ENCODE data around the gene FGF14. TPM values are rescaled to one million over a fixed set of nuclear protein-coding genes. Genes with fewer than 3 reads are reported as not detected.

FGF14 gene
- total RNA-seq, 4 donors from 2014 or later: 0.36 to 1.9 (median 0.45) TPM

DNA sequence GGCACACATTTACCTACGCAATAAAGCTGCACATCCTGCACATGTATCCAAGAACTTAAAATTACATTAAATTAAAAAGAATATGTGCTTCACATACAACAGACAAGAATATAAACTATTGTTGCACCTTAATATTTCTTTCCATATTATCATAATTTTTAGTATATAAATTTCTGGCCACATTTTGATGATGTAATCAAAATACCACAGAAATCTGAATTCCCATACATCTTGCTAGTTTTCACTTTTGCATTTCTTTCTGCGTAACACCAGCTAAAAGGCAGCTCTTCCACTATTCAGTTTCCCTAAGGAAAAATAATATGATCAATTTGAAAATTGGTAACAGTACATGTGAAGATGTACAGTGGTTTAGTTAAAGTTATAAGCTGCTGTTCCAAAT, 42.6 kb downstream of the FGF14 start:
- H3K4me3 ChIP-seq (ENCODE audit: low read depth, poor library complexity, severe bottlenecking): no peak overlapping the region
- 94 to 97% methylated on average over 2 of the region's 2 CpGs for WGBS, 2 donors
- no peak for DNase-seq (ENCODE audit: low spot score in 2 of 2)
- TF ChIP-seq, protein P1, sequence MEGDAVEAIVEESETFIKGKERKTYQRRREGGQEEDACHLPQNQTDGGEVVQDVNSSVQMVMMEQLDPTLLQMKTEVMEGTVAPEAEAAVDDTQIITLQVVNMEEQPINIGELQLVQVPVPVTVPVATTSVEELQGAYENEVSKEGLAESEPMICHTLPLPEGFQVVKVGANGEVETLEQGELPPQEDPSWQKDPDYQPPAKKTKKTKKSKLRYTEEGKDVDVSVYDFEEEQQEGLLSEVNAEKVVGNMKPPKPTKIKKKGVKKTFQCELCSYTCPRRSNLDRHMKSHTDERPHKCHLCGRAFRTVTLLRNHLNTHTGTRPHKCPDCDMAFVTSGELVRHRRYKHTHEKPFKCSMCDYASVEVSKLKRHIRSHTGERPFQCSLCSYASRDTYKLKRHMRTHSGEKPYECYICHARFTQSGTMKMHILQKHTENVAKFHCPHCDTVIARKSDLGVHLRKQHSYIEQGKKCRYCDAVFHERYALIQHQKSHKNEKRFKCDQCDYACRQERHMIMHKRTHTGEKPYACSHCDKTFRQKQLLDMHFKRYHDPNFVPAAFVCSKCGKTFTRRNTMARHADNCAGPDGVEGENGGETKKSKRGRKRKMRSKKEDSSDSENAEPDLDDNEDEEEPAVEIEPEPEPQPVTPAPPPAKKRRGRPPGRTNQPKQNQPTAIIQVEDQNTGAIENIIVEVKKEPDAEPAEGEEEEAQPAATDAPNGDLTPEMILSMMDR (IDR thresholded peaks at IDR 0.05): no peak
- TF ChIP-seq POLR2A (IDR thresholded peaks at IDR 0.05): no peak
- intact Hi-C loops (cut with DNase I; ENCODE audit: low total_unique reads): no loop called here

DNA sequence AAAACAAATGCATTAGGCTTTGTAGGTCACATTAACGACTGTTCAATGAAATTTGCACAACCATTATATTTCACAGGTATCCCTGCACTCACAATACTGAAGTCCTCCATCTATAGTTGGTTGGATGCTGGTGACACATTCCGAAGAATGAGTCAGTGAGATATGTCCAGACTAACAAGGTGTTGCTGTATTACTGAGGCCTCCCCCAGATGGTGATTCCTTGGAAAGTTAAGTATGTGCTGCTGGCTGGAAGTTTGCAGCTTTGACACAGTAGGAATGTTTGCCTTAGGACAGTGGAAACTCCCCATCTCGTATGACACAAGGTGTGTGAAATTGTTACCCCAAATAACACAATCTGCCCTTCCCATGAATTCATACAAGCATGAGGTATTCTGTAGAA, 46.6 kb downstream of the FGF14 start:
- WGBS, 2 donors: 74 to 88% methylated on average over 3 of the region's 3 CpGs
- DNase-seq (ENCODE audit: low spot score in 2 of 2): no peak
- H3K4me3 ChIP-seq (ENCODE audit: low read depth, poor library complexity, severe bottlenecking): no peak overlapping the region
- intact Hi-C loops (cut with DNase I; ENCODE audit: low total_unique reads): no loop called here
- TF ChIP-seq, protein P1 (IDR thresholded peaks at IDR 0.05): no peak
- no peak for TF ChIP-seq POLR2A (IDR thresholded peaks at IDR 0.05)

- 40 to 57% methylated on average over 1 of the region's 1 CpG for WGBS, 2 donors
- intact Hi-C loops (cut with DNase I; ENCODE audit: low total_unique reads): no loop called here
- TF ChIP-seq POLR2A (IDR thresholded peaks at IDR 0.05): no peak
- TF ChIP-seq, protein P1 (IDR thresholded peaks at IDR 0.05): no peak
These were observed 47.8 kb downstream of the FGF14 start for GRCh38 chr13:102354011-102354410.

DNA sequence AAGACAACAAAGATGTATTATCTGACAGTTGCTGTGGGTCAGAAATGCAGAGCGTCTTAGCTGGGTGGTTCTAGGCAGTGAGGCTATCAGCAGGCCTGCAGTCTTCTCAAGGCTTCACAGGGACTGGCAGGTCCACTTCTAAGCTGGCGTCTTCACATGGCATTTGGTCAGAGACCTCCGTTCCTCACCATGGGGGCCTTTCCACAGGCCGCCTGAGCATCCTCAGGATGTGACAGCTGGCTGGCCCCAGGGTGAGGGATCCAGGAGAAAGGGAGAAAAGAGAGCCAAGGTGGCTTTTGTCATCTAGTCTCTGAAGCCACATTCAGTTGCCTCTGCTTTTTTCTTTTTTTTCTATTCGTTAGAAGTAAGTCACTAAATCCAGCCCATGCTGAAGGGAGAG, 50.3 kb downstream of the FGF14 start:
- no peak overlapping the region for H3K4me3 ChIP-seq (ENCODE audit: low read depth, poor library complexity, severe bottlenecking)
- intact Hi-C loops (cut with DNase I; ENCODE audit: low total_unique reads): no loop called here
- DNase-seq (ENCODE audit: low spot score in 2 of 2): no peak
- WGBS, 2 donors: 88% methylated on average over 5 of the region's 5 CpGs
- TF ChIP-seq POLR2A (IDR thresholded peaks at IDR 0.05): no peak
- TF ChIP-seq, protein P1 (IDR thresholded peaks at IDR 0.05): no peak

More at GRCh38 chr13:102354011-102354410, 47.8 kb downstream of the FGF14 start:
- no peak overlapping the region for H3K4me3 ChIP-seq (ENCODE audit: low read depth, poor library complexity, severe bottlenecking)
- no peak for DNase-seq (ENCODE audit: low spot score in 2 of 2)

DNA sequence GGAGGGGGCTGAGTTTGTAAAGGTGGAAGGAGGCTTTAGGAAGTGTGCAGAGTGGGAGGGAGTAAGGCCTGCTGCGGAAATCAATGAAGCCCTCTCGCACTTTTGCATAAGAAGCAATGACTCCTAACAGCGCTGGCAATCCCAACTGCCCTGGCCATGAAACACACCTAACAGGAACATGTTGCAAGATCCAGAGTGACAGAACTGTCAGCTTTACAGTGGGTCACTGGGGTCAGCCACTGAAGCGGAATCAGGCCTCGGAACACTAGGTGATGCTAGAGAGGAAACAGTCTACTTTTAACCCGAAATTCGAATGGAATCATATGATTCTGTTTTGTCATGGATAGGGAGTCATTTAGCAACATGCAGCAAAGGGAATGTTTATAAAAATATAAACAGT, 54.4 kb downstream of the FGF14 start:
- H3K4me3 ChIP-seq (ENCODE audit: low read depth, poor library complexity, severe bottlenecking): no peak overlapping the region
- intact Hi-C loops (cut with DNase I; ENCODE audit: low total_unique reads): no loop called here
- TF ChIP-seq, protein P1 (IDR thresholded peaks at IDR 0.05): no peak
- TF ChIP-seq POLR2A (IDR thresholded peaks at IDR 0.05): no peak
- DNase-seq (ENCODE audit: low spot score in 2 of 2): no peak
- 80 to 83% methylated on average over 7 of the region's 7 CpGs for WGBS, 2 donors

DNA sequence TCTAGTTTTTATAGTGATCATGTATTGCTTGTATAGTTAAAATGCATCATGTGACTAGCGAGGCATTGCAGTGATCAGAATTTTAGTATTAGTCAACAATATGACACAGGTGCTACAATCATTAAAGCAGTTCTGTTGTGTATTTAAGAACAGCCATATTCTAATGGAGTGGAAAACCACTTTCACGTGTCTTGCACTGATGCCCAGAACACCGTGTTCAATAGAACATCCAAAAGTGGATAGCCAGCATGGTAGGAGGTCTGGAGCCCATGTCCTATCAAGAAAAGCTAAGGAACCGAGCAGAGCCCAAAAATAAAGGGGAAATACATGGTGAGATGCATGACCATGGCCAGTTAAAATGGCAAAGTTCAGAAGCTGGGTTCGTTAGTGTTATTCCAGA, 55.1 kb downstream of the FGF14 start:
- DNase-seq (ENCODE audit: low spot score in 2 of 2): no peak
- TF ChIP-seq, protein P1 (IDR thresholded peaks at IDR 0.05): no peak
- TF ChIP-seq POLR2A (IDR thresholded peaks at IDR 0.05): no peak
- WGBS, 2 donors: 84 to 91% methylated on average over 5 of the region's 5 CpGs
- intact Hi-C loops (cut with DNase I; ENCODE audit: low total_unique reads): no loop called here
- no peak overlapping the region for H3K4me3 ChIP-seq (ENCODE audit: low read depth, poor library complexity, severe bottlenecking)

Measured in lower leg skin (tissue), 4 donors.